GM18873 (cell line): Measurements from ENCODE around the gene MRPS25.
"Not testable (repeated sequence)": the region's sequence is repeated elsewhere in the genome, so short reads cannot be mapped to it uniquely, and the experiment has no call there.

Experiments used
- ATAC-seq: cut with Tn5 transposase; IDR thresholded peaks from one replicate; pipeline ENCODE4 v1.9.1; 2021; ENCODE audit warnings: mild to moderate bottlenecking, moderate library complexity, moderate number of reproducible peaks; ENCODE audit not compliant: unreplicated experiment, low FRiP score

The MRPS25 gene

DNA sequence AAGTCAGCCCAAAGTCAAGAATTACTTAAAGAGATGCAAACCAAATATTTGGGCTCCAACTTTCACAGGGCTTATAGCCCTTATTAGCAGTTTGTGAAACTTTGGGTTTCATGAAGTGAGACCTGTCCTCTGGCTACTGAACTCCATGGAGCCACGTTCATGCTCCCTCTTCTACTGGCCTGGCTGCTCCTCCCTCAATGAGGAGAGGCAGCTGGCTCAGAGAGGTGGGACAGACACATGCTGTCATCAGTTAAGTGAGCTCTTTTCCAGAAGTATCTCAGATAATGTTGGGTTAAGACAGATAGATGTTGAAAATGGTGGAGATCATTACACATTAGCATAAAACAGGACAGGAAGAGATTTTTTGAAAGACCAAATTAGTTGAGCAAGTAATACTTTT lies 19.4 kb downstream of the MRPS25 start:
- no peak for ATAC-seq

DNA sequence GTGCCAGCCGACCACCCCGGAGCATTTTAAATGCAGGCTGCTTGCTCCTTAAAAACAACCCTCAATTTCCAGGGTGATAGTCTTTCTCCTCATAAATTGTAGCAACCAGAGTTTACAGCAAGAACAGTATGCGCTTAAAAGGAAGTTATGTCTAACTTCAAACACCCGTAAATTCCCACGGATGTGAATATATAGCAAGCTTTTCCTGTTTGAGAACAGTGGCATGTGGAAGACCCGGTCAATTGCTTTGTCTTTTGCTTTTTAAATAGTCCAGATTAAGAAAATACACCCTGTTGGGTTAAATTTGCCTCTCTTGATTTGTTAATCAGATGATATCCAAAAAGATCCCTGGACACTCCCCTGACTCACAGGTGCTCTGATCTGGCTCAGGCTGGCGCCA lies 20.8 kb downstream of the MRPS25 start:
- ATAC-seq, result no peak

DNA sequence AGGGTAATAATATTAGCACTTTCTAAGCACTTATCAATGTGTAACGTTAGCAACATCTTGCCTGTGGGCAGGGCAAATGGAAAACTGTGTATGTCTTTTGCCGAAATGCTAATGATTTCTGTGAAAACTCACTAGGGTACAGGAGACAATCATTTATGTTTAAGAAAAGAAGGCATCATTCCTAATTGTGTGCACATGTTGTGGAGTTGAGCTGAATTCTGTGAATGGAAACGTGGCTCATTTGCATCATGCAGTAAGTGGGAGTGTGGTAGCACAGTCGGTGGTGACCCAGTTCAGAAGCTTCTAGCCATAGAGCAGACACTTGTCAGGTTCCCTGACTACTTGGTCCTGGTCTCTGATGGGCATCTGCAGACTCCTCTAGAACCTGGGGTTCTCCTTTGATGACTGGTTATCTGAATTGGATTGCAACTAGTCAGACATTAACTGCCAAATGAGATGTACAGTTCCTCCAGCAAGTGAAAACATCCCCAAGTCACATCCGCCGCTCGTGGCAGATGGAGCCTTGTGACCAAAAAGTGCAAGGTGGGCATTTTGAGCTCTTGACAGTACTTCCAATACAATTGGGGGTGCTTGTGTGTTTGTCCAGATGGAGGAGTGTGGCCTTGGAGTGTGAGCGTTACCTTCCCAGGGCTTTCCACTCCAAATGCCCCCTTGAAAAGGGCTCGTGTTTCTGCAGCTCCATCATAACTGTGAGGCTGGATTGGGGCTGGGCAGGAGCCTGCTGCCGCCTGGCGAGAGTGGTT lies 21.5 kb downstream of the MRPS25 start:
- ATAC-seq, result no peak

GRCh38 chr3:15042936-15043335 lies 22.2 kb downstream of the MRPS25 start:
- no peak for ATAC-seq

DNA sequence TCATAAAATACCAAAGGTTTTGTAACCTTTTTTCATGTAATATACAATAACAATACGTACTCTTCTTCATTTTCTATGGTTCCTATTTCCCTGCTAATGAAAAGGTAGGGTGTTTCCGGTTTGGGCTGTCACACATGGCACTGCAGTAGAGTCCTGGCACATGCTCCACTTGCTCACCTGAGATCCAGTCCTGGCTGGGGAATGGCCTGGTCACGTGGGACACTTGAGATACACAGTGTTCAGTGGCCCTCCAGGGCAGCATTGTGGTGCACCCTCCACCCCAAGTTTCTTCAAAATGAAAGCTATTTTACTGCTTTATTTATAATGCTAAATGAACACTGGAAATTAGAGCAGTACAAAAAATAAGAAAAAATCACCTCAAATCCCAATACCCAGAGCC lies 23.2 kb downstream of the MRPS25 start:
- ATAC-seq, result no peak

GRCh38 chr3:15040844-15041243 lies 24.3 kb downstream of the MRPS25 start:
- ATAC-seq, result no peak

GRCh38 chr3:15038306-15038705 lies 26.8 kb downstream of the MRPS25 start:
- no peak for ATAC-seq

DNA sequence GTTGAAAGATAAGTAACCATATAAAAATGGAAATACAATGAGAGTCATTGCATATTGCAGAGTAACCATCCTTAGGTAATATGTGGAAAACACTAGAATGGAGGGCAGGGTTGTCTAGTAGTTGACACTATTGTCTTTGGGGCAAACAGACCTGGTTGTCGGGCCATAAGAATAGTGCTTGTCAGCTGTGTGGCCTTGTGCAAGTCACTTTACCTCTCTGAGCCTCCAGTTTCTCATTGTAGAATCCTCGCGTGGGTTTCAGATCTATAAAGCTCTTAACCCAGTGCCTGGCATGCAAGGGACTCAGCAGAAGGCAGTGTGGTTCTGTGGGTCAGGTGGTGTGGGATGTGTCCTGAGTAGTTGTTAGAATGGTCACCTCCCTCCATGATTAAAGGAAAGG lies 32.0 kb downstream of the MRPS25 start:
- ATAC-seq, result no peak

GRCh38 chr3:15032650-15033049 lies 32.5 kb downstream of the MRPS25 start:
- ATAC-seq, result no peak

- ATAC-seq, result no peak
Observed at GRCh38 chr3:15029625-15030024, 35.5 kb downstream of the MRPS25 start.

- ATAC-seq, result no peak
Observed at GRCh38 chr3:15023719-15024118, 41.4 kb downstream of the MRPS25 start.

DNA sequence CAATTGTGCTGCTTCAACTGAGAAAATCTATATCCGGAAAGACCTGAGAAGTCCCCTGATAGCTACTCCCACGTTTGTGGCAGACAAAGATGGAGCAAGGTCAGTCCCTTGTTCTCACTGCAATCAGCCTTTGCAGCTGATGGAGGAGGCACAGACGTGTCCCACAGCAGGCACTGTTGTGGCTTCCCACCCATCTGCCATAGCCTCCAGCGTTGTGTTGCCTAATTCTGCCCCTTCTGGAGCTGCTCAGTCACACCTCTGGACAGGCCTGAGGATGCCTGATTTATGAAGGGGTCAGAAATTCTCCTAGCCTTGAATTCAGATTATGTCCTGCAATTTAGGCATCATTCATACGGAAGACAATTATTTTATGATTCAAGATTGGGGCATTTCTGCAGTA lies 41.9 kb downstream of the MRPS25 start:
- ATAC-seq, result no peak

GRCh38 chr3:15017191-15017590 lies 47.9 kb downstream of the MRPS25 start:
- no peak for ATAC-seq

- ATAC-seq, result no peak
Observed at GRCh38 chr3:15015456-15015855, 49.7 kb downstream of the MRPS25 start.

- ATAC-seq, result no peak
Observed at GRCh38 chr3:15014606-15015328, 50.3 kb downstream of the MRPS25 start.

DNA sequence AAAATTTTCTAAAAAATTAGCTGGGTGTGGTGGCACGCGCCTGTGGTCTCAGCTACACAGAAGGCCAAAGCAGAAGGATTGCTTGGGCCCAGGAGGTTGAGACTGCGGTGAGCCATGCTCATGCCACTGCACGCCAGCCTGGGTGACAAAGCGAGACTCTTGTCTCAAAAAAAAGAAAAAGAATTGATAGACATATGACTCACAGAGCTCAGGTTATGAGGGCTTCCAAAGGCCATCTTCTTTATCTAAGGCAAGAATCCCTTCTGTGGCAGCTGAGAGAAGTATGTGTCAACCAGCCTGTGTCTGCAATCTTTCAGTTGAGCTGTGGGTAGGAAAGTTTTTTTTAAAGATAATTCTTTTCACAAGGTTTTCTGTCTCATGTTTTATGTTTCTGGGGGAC lies 53.9 kb downstream of the MRPS25 start:
- no peak for ATAC-seq

GRCh38 chr3:15010664-15011063 lies 54.5 kb downstream of the MRPS25 start:
- no peak for ATAC-seq

DNA sequence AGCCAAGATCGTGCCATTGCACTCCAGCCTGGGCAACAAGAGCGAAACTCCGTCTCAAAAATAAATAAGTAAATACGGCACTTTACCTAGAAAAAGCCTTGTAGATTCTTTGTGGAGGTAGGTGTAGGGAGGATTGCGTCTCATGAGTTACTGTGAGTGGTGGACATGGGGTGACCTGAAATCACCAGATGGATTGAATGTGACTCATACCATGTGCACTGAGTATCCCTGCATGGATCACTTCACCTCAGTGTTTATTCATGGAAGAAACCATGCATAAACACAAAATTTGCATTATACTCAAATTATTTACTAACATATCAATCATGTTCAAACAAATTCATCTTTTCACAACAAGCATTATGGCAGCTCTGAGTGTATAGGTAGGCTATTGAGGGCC lies 55.9 kb downstream of the MRPS25 start:
- ATAC-seq, result no peak

DNA sequence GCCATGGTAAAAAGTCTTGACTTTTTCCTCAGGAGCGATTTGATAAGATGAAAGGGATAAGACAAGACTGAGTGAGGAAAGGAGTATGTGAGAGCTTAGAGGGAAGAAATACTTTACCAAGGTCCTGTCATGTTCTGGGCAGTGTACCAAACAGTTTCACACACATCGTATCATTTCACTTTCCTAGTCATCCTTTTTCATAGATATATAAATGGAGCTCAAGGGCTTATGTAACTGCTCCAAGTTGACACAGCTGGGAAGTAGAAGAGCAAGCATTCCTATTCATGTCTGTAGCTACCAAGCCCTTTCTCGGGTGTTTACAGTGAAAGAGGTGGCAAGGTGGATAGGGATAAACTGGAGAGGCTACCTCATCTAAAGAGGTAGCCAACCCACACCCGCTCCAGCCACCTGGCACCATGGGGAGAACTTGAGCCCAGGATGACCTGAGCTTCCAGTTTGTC lies 57.4 kb downstream of the MRPS25 start:
- ATAC-seq, result no peak

GRCh38 chr3:14999182-14999581 lies 65.9 kb downstream of the MRPS25 start:
- not testable (repeated sequence) for ATAC-seq
